Measurements from ENCODE around the gene IKBKG.
A peak's percentile ranks its signal among the peaks of the same experiment; 100 is the strongest.

IKBKG gene

GRCh38 chrX:154515966-154516655 lies 31.3 kb upstream of the IKBKG start, which contains the start of gene FAM3A (continued):
- TF ChIP-seq ZNF518A (tag by site-specific recombination; conservative IDR thresholded peaks at IDR 0.05; ENCODE audit: low read depth) (no peak), ZNF626 (tag by site-specific recombination; IDR thresholded peaks at IDR 0.05) (no peak), ZSCAN16 (tag by site-specific recombination; IDR thresholded peaks at IDR 0.05) (no peak), WT1 (tag by site-specific recombination; IDR thresholded peaks at IDR 0.05) (no peak), ZNF302 (tag by site-specific recombination; IDR thresholded peaks at IDR 0.05; ENCODE audit: low read depth) (no peak), GFI1B (tag by site-specific recombination; IDR thresholded peaks at IDR 0.05) (no peak), ZNF114 (tag by site-specific recombination; IDR thresholded peaks at IDR 0.05) (no peak), ZNF280C (tag by site-specific recombination; IDR thresholded peaks at IDR 0.05) (no peak), ZNF521 (tag by site-specific recombination; IDR thresholded peaks at IDR 0.05) (no peak), ZSCAN23 (tag by site-specific recombination; IDR thresholded peaks at IDR 0.05) (no peak), ZNF292 (tag by site-specific recombination; IDR thresholded peaks at IDR 0.05; ENCODE audit: borderline replicate concordance, low read depth) (no peak), ZSCAN30 (tag by site-specific recombination; IDR thresholded peaks at IDR 0.05) (peak; percentile 74), SP7 (tag by site-specific recombination; IDR thresholded peaks at IDR 0.05) (no peak), ZNF366 (tag by site-specific recombination; conservative IDR thresholded peaks at IDR 0.05) (no peak), ZNF585B (tag by site-specific recombination; IDR thresholded peaks at IDR 0.05) (no peak), ZNF76 (tag by site-specific recombination; IDR thresholded peaks at IDR 0.05; ENCODE audit: borderline replicate concordance, low read depth) (no peak), KLF7 (tag by site-specific recombination; IDR thresholded peaks at IDR 0.05; ENCODE audit: borderline replicate concordance) (no peak), ZNF677 (tag by site-specific recombination; IDR thresholded peaks at IDR 0.05) (no peak), ZSCAN4 (tag by site-specific recombination; IDR thresholded peaks at IDR 0.05) (no peak), ZNF624 (tag by site-specific recombination; IDR thresholded peaks at IDR 0.05) (no peak), ZNF416 (tag by site-specific recombination; IDR thresholded peaks at IDR 0.05) (no peak), ZNF426 (tag by site-specific recombination; IDR thresholded peaks at IDR 0.05) (no peak), ZSCAN5A (tag by site-specific recombination; IDR thresholded peaks at IDR 0.05) (no peak), ZNF654 (tag by site-specific recombination; IDR thresholded peaks at IDR 0.05; ENCODE audit: low read depth) (no peak), ZBTB21 (tag by site-specific recombination; IDR thresholded peaks at IDR 0.05) (no peak), ZNF664 (tag by site-specific recombination; IDR thresholded peaks at IDR 0.05) (no peak), ZNF600 (tag by site-specific recombination; IDR thresholded peaks at IDR 0.05) (no peak), PATZ1 (tag by site-specific recombination; IDR thresholded peaks at IDR 0.05) (peak; percentile 47), FEZF1 (tag by site-specific recombination; IDR thresholded peaks at IDR 0.05) (peak; percentile 60; the same call in 1 of the 2 replicates)
